ENCODE results near the gene CD47.

Gene CD47

GRCh38 chr3:108114423-108115065 lies 23.7 kb upstream of the CD47 start:
- DNase-seq = no peak

DNA sequence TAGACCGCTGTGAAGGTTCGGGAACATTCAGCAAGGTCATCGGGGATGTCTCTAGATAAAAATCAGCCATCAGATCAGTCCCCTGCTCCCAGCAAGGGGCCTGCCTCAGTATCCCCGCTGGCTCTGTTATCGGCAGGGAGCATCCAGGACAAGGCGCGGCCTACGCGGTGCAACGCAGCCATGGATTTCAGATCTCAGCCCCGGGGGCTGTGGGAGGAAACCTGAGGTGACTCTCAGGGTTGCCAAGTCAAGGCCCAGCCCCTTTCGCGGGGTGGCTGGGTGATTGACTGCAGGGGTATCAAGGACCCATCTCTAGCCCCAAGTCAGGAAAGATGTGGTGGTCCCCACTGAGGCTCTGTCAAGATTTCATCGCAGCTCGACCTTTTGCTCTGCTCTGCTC lies 23.1 kb upstream of the CD47 start:
- no peak for DNase-seq

DNA sequence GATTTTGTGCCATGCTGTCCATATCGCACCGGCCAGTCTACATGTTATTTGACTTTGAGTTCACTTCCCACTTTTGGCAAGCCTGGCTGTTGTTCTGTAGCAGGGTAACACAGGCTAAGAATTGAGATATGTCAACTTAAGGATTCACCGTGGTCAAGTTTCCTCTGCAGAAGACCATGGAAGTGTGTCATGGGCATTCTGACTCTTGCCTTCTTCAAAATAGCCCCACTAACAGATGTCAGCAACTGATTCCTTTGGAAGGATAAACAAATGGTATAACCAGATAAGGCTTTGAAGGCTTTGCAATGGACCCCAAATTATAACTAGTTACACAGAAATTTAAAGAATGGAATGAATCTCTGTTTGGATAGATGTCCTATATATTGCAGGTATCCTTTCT lies 20.1 kb upstream of the CD47 start:
- no peak for DNase-seq

GRCh38 chr3:108108416-108108815 lies 17.6 kb upstream of the CD47 start:
- DNase-seq = no peak

DNA sequence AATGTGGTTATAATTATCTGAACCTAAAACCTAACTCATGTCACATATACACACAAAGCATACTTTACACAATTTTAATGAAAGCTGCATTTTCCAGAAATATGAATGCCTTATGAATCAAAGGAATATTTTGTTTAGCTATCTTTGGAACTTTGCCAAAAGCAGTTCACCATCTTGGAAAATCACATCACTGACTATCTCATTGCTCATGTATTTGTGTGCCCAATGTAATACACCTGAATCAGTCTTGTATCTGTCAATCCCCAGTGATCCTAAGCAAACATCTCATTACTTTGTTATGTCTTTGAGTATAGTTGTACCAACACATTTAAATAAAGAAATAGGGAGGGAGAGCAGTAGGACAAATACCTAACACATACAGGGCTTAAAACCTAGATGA lies 15.6 kb upstream of the CD47 start:
- no peak for DNase-seq

GRCh38 chr3:108106031-108106430 lies 15.2 kb upstream of the CD47 start:
- DNase-seq = no peak

DNA sequence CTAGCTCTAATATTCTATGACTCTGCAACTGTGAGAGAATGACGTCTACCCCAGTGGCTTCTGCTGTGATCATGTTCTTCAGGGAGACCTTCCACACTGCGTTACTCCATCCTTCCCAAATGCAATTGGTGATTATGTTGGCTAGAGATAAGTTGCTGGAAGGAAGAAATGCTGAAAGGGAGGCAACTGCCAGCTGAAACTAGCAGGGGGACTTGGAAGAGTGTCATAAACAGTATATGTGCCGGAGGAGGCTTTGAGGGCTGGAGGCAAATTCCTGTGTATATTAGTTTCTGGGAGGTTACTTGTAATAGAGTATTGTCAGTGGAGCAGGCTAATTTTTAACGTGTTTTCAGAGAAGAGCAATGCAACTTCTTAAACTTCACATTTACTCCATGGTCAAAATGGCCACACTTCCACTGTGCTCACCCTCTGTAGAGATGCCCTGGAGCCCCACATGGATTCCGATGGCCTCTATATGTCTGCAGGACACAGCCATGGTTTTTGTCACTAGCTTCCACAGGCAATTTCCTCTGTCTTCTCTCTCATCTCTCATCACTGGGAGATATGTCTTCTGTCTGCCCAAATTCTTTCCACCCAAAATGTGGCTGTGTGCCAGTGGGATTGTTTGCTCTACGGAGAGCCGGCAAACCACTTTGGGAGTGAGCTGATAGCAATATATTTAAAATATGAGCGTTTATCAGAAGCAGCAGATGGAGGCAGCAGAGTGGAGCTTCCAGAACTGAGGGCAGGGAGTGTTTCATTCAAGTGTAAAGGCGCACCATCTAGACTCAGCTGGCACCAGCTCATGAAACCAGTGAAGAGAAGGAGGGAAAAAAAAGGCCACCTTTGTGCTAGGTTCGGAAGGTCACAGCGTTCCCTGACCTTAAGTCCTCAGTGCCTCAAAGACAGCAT lies 13.3 kb upstream of the CD47 start:
- DNase-seq = no peak

DNA sequence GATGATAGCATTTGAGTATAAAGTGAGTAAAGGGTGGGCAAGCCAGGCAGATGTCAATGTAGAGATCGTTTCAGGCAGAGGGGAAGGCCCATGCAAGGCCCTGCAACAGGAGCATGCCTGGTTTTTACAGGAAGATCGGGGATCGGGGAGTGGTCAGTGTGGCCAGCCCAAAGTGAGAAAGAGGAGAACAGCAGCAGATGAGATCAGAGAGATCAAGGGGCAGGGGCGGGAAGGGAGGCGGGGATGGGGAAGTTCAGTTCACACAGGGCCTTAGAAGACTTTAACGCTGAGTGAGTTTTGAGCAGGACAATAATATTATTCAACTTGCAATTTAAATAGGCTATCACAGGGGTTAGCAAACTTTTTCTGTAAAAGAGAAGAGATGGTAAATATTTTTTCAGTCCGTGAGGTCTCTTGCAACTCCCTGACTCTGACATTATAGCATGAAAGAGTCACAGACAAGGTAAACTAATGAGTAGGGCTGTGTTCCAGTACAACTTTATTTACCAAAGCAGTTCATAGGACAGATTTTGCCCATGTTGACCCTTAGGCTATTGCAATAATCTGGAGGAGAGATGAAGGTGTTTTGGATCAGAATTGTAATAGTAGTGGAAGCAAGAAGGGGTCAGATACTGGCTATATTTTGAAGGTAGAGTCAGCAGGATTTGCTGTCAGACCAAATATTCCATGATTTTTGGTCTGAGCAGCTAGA lies 12.4 kb upstream of the CD47 start:
- no peak for DNase-seq

DNA sequence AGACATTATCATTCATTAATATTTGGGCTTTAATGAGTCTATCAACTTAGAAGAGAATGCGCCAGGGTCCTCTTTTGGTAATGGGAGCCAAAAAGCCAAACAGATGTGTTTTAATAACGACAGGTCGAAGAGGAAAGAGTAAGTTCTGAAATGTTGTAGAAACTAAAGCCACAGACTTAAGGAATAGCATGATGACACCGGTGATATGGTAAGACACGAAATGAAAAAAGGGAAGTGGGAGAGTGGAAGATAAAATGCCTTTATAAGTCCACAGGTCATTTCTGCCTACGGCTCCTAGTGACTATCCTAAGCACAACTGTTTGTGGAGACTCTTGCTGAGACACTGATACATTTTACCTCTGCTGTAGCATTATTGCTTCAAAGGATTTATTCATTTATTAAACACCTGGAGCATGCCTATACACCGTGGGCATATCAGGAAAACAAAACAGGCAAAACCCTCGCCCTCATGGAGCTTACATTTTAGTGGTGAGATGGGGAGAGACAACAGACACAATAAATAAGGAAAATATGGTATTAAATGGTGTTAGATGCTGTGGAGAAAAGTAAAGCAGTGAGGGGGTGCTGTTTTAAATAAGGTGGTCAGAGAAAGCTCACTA lies 11.7 kb upstream of the CD47 start:
- DNase-seq = no peak

- DNase-seq = no peak
These were observed 10.3 kb upstream of the CD47 start for GRCh38 chr3:108100906-108101660.

DNA sequence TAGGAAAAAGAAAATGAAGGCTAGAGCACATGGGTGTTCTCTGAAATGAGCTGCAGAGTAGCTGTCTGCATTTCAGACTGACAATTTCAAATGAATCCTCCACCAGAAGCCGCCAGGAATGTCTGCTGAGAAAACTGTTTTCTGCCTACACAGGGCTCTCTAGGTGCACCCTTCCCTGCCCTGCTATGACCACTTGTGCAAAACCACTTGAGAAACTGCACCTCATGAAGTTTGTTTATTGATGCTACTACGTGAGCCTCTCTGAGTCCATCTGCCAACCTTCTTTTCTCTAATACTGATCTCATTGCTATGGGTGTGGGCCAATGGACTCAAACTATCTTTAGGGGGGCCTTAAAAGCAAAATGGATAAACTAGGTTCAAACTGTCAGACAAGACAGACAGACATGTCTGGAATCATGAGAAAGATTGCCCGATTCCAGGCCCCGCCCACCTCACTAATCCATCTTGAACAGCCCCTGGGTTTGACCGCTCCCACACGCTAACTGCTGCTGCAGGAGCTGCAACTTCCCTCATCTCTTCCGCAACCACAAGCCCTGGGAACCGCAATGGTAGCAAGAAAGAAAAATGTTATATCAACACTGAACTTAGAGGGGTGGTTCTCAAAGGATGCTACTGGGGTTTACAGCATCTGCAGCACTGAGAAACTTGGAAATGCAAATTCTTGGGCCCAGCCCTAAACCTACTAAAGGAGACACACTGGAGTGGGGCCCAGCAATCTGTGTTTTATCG lies 9.0 kb upstream of the CD47 start:
- DNase-seq = no peak

DNA sequence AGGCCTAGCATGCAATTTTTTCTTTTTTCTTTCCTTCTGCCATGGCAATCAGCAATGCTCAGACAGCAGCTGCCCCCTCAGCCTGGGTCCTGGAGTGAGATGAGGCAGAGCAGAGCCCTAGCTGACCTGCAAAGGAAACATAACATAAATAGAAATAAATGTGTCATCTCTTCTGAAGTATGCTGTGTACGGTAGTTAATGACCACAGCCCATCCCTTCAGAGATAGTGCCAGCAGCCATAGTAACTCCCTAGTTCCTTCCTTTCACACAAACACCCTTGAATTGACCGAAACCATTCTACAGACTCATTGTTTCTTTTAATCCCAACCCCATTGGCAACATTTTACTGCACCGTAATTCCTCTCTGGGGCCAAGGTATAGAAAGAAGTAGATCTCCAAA lies 8.4 kb upstream of the CD47 start:
- DNase-seq = no peak

DNA sequence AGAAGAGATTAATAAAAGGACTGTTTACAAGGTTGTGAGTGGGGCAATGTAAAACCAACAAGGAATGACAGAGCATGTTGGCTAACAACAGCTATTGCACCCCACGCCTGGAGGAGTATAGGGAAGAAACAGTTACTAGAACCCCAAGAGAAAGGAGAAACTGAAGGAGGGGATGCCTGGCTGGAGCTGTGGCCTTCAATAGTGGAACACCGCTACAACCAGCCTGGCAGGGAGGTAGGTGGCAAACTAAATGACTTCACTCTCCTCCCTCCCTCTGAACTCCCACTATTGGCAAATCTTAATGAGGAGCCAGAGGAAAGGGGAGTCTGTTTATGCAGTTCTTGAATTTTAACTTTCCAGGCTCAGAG lies 7.2 kb upstream of the CD47 start:
- no peak for DNase-seq

DNA sequence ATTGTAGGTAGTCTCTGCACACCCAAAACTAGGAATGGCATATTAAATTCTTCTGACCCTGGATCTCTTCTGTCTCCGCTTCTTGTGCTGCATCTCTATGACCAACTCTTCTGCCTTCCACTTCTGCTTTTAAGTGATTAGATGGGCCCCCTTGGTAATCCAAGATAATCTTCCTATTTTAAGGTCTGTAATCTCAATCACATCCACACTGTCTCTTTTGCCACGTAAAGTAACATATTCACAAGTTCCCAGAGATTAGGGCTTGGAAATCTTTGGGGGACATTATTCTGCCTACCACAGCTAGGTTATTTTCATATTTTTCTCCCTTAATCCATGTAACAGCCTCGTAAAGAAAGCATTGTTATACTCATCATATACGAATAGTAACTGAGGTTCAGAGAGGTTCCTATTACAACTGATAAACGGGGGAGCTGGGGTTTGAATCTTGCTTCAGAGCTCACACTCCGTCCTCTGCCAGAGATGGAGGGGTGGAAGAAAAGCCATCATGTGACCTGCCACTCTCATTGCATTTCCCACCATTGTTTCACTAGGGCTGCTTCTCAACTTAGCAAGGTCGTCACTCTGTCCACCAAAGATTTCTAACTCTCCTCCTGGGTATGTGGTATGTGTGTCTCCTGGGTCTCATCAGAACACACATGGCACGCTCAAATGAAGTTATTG lies 6.6 kb upstream of the CD47 start:
- DNase-seq = no peak

DNA sequence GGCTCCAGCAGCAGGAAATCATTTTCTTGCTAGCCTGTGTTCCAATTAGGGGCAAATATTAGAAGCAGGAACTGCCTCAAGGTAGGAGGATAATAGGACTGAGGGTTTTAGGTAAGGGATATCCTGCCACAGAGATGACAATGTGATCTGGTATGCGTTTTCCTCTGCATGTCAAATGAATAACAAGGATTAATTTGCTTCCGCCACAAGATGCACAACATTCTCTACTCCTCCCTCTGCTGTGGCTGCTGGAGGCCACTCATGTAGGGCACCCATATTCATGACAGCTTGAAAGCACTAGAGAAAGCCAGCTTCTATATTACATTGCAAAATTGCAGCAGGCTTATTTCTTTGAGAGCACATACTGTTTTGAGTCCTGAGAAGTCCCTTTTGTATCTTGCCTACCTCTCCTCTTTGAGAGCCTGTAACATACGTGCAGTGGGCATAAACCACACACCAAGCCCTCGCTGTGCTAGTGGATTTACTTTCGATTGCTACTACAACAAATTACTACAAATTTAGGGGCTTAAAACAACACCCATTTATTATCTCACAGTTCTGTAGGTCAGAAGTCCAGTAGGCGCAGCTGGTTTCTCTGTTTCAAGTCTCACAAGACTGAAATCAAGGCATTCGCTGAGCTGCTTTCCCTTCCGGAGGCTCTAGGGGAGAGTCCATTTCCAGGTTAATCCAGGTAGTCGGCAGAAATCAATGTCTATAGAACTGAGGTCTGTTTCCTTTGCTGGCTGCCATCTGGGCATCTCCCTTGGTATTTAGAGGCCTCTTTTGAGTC lies 5.9 kb upstream of the CD47 start:
- no peak for DNase-seq

GRCh38 chr3:108093616-108094015 lies 2.8 kb upstream of the CD47 start:
- no peak for DNase-seq

DNA sequence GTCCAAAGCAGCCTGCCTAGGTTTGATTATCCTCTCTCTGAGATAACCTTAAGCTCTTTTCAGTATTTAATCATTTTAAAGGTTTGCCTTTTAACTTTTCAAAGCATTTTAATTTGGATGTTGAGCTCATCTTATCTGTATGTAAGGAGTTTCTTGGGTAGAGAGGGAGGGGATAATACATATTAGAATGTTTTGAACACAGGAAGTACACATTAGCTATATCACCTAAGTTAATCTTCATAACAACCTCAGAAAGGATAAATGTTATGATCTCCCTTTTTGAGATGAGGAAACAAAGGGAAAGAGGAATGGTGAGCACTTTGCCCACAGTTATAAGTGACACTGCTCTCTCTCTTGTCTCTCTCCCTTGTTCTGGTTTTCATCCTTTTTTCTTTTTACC lies 2.2 kb upstream of the CD47 start:
- DNase-seq = no peak

GRCh38 chr3:108092501-108092900 lies 1.7 kb upstream of the CD47 start:
- no peak for DNase-seq

DNA sequence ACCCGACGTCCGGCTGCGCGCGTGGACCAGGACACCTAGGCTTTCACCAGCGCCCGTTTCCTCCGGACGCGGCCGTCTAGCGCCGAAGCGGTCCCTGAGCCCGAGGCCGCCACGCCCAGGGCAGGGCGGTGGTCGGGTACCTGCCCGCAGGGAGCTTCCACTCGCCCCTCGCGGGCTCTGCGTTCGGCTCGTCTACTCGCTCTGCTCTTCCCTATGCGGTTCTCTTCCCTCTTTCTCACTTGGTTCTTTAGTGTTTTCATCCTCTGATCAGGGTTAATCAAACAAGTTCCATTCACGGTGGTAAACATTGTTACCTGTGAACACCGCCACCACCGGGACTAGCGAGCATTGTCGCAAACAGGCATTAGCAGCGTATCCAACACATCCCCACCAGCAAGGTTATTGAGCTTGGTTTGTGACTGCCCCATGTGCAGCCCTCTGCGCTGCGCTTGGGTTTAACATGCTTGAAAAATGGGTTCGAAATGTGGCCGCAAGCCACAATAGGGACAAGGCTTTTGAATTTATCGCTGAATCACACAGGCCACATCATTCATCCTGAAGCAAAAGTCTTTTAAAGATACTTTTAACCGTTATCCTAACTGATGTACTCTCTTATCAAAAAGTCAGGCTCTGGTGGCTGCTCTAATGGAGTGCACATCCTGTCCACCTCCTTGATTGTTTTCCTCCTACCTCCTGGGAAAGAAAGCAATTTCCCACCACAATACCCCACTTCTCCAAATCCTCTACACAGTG lies 843 bp upstream of the CD47 start:
- no peak for DNase-seq

Data from NCI-H2107 (cell line).